ENCODE data around the gene RASAL1.

GRCh38 chr12:113057565-113058485, 77.7 kb downstream of the RASAL1 start:
- TF ChIP-seq, protein P1, sequence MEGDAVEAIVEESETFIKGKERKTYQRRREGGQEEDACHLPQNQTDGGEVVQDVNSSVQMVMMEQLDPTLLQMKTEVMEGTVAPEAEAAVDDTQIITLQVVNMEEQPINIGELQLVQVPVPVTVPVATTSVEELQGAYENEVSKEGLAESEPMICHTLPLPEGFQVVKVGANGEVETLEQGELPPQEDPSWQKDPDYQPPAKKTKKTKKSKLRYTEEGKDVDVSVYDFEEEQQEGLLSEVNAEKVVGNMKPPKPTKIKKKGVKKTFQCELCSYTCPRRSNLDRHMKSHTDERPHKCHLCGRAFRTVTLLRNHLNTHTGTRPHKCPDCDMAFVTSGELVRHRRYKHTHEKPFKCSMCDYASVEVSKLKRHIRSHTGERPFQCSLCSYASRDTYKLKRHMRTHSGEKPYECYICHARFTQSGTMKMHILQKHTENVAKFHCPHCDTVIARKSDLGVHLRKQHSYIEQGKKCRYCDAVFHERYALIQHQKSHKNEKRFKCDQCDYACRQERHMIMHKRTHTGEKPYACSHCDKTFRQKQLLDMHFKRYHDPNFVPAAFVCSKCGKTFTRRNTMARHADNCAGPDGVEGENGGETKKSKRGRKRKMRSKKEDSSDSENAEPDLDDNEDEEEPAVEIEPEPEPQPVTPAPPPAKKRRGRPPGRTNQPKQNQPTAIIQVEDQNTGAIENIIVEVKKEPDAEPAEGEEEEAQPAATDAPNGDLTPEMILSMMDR (IDR thresholded peaks at IDR 0.05): no peak
- TF ChIP-seq POLR2A (IDR thresholded peaks at IDR 0.05): no peak

Data from esophagus squamous epithelium (tissue), 4 donors.